ENCODE data around the gene ABCD3.

DNA sequence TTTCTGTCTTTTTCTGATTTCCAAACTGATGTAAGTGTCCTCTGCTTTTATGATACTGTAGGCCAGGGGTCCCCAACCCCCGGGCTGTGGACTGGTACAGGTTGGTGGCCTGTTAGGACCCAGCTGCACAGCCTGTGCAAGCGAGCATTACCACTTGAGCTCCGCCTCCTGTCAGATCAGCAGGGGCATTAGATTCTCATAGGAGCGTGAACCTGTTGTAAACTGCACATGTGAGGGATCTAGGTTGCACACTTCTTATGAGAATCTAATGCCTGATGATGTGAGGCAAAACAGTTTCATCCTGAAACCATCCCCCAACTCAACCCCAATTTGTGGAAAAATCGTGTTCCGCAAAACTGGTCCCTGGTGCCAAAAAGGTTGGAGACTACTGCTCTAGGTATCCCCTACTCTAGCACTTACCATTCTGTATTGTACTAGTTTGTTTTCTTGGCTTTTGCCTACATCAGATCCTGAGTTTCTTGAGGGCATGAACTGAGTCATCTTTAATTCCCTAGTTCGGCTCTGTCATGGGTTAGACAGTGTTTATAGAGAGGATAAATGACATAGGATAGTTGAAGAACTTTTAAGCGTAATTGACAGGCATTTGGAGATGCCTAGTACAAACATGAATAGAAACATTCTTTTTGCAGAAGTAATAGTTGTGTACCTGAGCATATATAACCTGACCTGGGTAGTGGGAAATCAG, 4.1 kb downstream of the ABCD3 start:
- TF ChIP-seq, protein P1, sequence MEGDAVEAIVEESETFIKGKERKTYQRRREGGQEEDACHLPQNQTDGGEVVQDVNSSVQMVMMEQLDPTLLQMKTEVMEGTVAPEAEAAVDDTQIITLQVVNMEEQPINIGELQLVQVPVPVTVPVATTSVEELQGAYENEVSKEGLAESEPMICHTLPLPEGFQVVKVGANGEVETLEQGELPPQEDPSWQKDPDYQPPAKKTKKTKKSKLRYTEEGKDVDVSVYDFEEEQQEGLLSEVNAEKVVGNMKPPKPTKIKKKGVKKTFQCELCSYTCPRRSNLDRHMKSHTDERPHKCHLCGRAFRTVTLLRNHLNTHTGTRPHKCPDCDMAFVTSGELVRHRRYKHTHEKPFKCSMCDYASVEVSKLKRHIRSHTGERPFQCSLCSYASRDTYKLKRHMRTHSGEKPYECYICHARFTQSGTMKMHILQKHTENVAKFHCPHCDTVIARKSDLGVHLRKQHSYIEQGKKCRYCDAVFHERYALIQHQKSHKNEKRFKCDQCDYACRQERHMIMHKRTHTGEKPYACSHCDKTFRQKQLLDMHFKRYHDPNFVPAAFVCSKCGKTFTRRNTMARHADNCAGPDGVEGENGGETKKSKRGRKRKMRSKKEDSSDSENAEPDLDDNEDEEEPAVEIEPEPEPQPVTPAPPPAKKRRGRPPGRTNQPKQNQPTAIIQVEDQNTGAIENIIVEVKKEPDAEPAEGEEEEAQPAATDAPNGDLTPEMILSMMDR (IDR thresholded peaks at IDR 0.05): no peak
- TF ChIP-seq POLR2A (IDR thresholded peaks at IDR 0.05) (no peak), EP300 (IDR thresholded peaks at IDR 0.05) (no peak)

Measured in tibial nerve (tissue), 4 donors.